Mucosa of rectum (tissue), 2 donors: ENCODE results near the gene TMSB15C.
A peak's percentile ranks its signal among the peaks of the same experiment; 100 is the strongest.
"Not testable (repeated sequence)": the region's sequence is repeated elsewhere in the genome, so short reads cannot be mapped to it uniquely, and the experiment has no call there.

Experiments
- H3K27ac ChIP-seq, 2 donors: one replicate each; pipeline ENCODE4 v1.7.0; 2013; ENCODE audit warnings: inconsistent platforms in 2 of 2, low read depth in 2 of 2, low read length in 2 of 2
- H3K27me3 ChIP-seq, 2 donors: one replicate each; pipeline ENCODE4 v1.7.0; 2013; ENCODE audit warnings: low read length in 2 of 2; ENCODE audit not compliant: control insufficient read depth in 2 of 2, insufficient read depth in 2 of 2
- H3K36me3 ChIP-seq, 2 donors: one replicate each; pipeline ENCODE4 v1.7.0; 2013; ENCODE audit warnings: low read length in 2 of 2; ENCODE audit not compliant: control insufficient read depth in 2 of 2, insufficient read depth in 2 of 2
- H3K4me1 ChIP-seq, 2 donors: one replicate each; pipeline ENCODE4 v1.7.0; 2013; ENCODE audit warnings: low read length in 2 of 2, mild to moderate bottlenecking in 1 of 2; ENCODE audit not compliant: control insufficient read depth in 2 of 2, insufficient read depth in 2 of 2
- H3K4me3 ChIP-seq, 2 donors: one replicate each; pipeline ENCODE4 v1.7.0; 2013; ENCODE audit warnings: low read length in 2 of 2
- H3K9ac ChIP-seq, 2 donors: one replicate each; pipeline ENCODE4 v1.7.0; 2013; ENCODE audit warnings: low read length in 2 of 2, low read depth in 1 of 2, mild to moderate bottlenecking in 1 of 2
- H3K9me3 ChIP-seq, 2 donors: one replicate each; pipeline ENCODE4 v1.7.0; 2013; ENCODE audit warnings: low read length in 2 of 2; ENCODE audit not compliant: control insufficient read depth in 2 of 2
- donor health status: healthy.
- donor health status: Normal muscosa, but diverticular disease.

TMSB15C gene

GRCh38 chrX:104075778-104076445 is at the start of gene TMSB15C:
Gene TMSB15C (minus strand): TSS chrX:104076236.
- H3K9ac ChIP-seq, H3K4me3 ChIP-seq, H3K27me3 ChIP-seq, H3K36me3 ChIP-seq, H3K27ac ChIP-seq, H3K4me1 ChIP-seq, H3K9me3 ChIP-seq: not testable (repeated sequence)

DNA sequence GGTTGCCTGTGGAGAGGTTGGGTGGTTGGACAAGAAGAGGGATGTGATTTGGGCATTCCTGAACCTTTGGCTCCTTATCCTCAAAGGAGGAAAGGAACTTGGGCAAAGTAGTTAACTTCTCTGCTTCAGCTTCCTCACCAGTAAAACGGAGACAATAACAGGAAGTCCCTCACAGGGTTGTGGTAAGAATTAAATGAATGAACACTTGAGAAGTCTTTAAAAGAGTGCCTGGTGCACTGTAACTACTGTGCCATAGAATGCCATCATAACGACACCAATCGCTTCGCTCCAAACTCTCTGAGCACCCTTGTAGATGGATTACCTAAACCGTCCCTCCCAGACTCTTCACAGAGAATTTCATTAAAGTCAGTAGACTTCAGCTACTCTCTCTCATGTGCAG is 46.8 kb upstream of the TMSB15C start:
- Histone ChIP-seq H3K9ac (no peak overlapping the region), H3K36me3 (peaks cover 2% of the 10 kb centered on the region in 2 donors), H3K9me3 (no peaks in the 10 kb centered on the region), H3K4me1 (no peaks in the 10 kb centered on the region), H3K27me3 (peaks cover 0 to 2% of the 10 kb centered on the region in 2 donors), H3K27ac (no peak overlapping the region), H3K4me3 (no peak overlapping the region)

DNA sequence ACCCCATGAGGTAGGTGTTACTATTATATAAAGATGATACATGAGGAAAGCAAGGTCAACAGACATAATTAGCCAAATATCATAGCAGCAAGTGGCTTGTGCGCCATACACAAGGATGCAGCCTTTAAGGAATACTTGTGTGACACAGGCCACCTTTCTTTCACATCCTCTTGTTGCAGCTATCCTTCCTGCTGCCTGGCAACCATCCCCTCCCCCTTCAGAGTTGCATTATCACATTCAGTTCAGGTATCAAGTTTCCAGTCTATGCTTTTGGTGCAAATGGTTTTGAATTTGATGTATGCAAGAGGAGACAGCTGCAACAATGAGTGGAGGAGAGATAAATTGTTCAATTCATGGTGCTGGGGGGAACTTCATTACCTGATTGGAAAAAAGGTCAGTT is 42.7 kb upstream of the TMSB15C start:
- H3K4me3 ChIP-seq, result no peak overlapping the region
- H3K36me3 ChIP-seq, result no peaks in the 10 kb centered on the region
- peaks cover 0 to 4% of the 10 kb centered on the region in 2 donors for H3K27me3 ChIP-seq
- no peaks in the 10 kb centered on the region for H3K9me3 ChIP-seq
- no peak overlapping the region for H3K27ac ChIP-seq
- H3K4me1 ChIP-seq, result no peaks in the 10 kb centered on the region
- H3K9ac ChIP-seq, result no peak overlapping the region

DNA sequence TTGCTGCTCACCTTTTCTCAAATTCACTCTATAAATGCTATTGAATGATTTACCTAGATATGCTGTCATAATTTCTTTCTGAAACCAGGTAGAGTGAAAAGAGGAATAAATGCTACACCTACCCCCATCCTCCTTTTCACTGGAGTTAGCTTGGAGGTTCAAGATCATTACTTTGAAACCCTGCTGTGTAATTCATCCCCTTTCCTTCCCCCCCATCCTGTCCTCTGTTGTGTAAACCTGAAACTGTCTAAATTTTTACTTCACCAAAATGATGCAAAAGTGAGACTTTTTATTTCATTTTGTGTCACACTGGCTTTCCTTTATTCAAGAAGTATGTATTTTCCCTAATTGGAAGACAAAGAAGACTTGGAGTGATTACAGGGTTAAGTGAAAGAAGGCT is 41.7 kb upstream of the TMSB15C start:
- H3K4me1 ChIP-seq, result peaks cover 0 to 2% of the 10 kb centered on the region in 2 donors
- H3K36me3 ChIP-seq, result no peaks in the 10 kb centered on the region
- peaks cover 0 to 5% of the 10 kb centered on the region in 2 donors for H3K27me3 ChIP-seq
- no peaks in the 10 kb centered on the region for H3K9me3 ChIP-seq
- no peak overlapping the region for H3K27ac ChIP-seq
- H3K4me3 ChIP-seq, result no peak overlapping the region
- no peak overlapping the region for H3K9ac ChIP-seq

GRCh38 chrX:104113222-104113965 is 37.4 kb upstream of the TMSB15C start:
- Histone ChIP-seq H3K36me3 (no peaks in the 10 kb centered on the region), H3K27me3 (peaks cover 12 to 14% of the 10 kb centered on the region in 2 donors), H3K9me3 (no peaks in the 10 kb centered on the region), H3K4me1 (peaks cover 0 to 2% of the 10 kb centered on the region in 2 donors), H3K27ac (no peak overlapping the region), H3K4me3 (peak overlapping the region; percentile 38 to 66), H3K9ac (no peak overlapping the region)

GRCh38 chrX:104112326-104112951 is 36.4 kb upstream of the TMSB15C start, which contains the start of gene ZCCHC18:
Gene ZCCHC18 (plus strand): TSS chrX:104112523. CDS start chrX:104114112, 1,589 bp downstream.
- peak within 1 kb of the TSS in 1 of 2 donors; percentile 43 for H3K27ac ChIP-seq

DNA sequence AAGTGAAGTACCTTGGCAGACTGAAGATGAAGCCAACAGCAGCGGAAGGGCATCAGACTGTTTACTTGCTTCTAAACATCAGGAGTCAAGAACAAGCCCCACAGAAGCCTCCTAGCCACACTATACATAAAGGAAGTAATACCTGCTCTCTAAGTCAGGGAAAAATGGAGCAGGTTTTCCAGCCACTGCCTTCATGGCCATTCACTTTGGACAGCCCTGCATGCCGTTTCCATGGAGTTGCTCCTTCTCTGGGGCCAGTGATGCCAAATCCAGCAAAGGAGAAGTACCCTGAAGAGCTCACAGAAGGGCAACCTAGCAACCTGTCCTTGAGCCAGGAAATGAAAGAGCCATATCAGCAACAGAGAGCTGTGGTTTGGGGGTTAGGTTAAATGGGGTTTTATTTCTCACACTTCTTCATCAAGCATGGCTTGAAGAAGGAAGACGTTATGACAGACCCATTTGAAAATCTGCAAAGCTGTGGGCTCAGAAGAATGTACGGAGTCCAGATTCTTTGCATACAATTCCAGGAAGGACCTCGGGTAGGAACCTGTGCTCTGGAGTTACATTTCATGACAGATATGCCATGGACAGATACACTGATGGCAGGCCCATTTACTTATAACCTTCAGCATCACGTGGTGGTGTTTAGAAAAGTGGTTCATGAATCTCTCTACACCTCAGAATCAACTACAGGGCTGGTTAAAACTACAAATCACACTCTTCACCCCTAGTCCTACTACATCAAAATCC is 34.6 kb upstream of the TMSB15C start:
- not testable (repeated sequence) for H3K9ac ChIP-seq, H3K36me3 ChIP-seq, H3K4me1 ChIP-seq, H3K4me3 ChIP-seq, H3K9me3 ChIP-seq, H3K27ac ChIP-seq
- H3K27me3 ChIP-seq, result peaks cover 12 to 14% of the 10 kb centered on the region in 2 donors

More at GRCh38 chrX:104112326-104112951, 36.4 kb upstream of the TMSB15C start, which contains the start of gene ZCCHC18:
- Histone ChIP-seq H3K4me1 (peaks cover 0 to 2% of the 10 kb centered on the region in 2 donors), H3K27me3 (peaks cover 12 to 14% of the 10 kb centered on the region in 2 donors), H3K9me3 (no peaks in the 10 kb centered on the region), H3K9ac (peak within 1 kb of the TSS in 1 of 2 donors; percentile 60), H3K4me3 (peak within 1 kb of the TSS; percentile 47 to 66), H3K36me3 (no peaks in the 10 kb centered on the region)

DNA sequence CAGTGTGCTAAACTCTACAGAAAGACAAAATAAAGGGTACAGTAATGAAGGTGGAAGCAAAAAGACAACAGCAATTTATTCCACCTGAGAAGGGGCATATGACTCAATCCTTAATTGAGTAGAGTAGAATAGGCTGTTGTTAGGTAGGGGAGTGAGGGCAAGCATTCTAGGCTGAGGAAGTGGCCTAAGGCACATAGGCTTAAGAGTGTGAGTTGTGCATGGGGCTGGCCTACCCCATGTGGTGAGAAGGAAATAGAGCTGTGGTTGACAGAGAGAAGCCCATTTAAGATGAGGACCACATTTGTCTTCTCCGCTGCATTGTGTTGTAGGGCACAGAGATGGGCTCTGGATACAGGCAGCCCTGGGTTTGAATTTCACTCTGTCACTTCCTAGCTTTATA is 32.9 kb upstream of the TMSB15C start:
- H3K9ac ChIP-seq, result no peak overlapping the region
- H3K4me1 ChIP-seq, result peaks cover 0 to 2% of the 10 kb centered on the region in 2 donors
- no peaks in the 10 kb centered on the region for H3K9me3 ChIP-seq
- no peak overlapping the region for H3K27ac ChIP-seq
- H3K4me3 ChIP-seq, result no peak overlapping the region
- peaks cover 12 to 14% of the 10 kb centered on the region in 2 donors for H3K27me3 ChIP-seq
- H3K36me3 ChIP-seq, result no peaks in the 10 kb centered on the region

- H3K27ac ChIP-seq, result no peak overlapping the region
- peaks cover 3 to 4% of the 10 kb centered on the region in 2 donors for H3K27me3 ChIP-seq
- no peaks in the 10 kb centered on the region for H3K4me1 ChIP-seq
- H3K9me3 ChIP-seq, result no peaks in the 10 kb centered on the region
- H3K4me3 ChIP-seq, result no peak overlapping the region
- no peaks in the 10 kb centered on the region for H3K36me3 ChIP-seq
- no peak overlapping the region for H3K9ac ChIP-seq
Observed at GRCh38 chrX:104105330-104106262, 29.6 kb upstream of the TMSB15C start.
